SK-N-DZ (cell line): ENCODE results near the gene TFF1.

Source experiments
- DNase-seq: peaks from one replicate; pipeline ENCODE4 v3.0.0-alpha.2; 2015; ENCODE audit warnings: low spot score

The TFF1 gene

DNA sequence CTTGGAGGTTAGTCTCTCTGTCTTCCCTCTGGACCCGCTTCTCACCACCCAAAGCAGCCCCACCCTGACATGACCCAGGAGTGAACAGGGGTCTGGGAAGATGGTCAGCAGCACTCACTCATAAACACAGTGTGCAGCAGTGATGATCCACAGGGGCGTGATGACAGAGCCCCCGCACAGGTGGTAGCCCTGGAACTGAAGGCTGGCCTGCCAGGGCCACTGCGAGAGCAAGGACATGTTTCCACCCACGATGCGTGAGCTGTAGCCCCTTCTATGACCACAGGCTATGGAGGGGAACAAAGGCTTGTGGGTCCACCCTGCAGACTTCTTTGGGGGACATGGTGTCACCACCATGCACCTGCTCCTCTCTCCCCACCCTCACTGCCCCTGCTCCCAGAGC is 16.6 kb upstream of the TFF1 start:
- no peak for DNase-seq

DNA sequence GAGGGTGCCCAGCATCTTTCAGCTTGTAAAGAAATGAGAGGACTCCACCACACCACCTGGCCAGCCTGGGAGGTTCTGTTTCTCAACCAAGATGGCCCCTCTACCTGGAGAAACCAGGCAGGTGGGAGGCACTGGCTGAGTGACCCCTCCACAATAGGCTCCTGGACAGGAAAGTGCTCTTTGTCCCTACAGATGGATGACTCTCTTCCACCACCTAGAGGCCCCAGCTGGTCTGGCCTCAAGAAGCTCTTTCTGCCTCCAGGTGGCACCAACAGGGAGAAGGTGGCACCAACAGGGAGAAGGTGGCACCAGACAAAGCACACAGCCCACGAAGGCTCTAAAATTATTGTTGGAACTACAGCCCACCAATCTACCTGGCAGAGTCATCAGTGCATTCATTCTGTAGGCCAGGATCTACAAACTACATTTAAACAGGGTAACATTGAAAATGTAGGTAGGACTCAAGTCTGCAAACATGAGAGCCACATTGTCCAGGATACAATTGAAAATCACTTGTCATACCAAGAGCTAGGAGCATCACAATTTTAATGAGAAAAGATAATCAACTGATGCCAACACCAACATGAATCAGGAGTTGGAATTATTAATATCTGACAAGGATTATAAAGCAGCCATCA is 15.1 kb upstream of the TFF1 start:
- no peak for DNase-seq

GRCh38 chr21:42379426-42380215 is 13.3 kb upstream of the TFF1 start:
- DNase-seq: no peak

- no peak for DNase-seq
Measured at GRCh38 chr21:42378418-42378817, 12.1 kb upstream of the TFF1 start.

- DNase-seq: no peak
Measured at GRCh38 chr21:42377951-42378340, 11.6 kb upstream of the TFF1 start.

GRCh38 chr21:42377211-42377950 is 11.0 kb upstream of the TFF1 start:
- no peak for DNase-seq

- no peak for DNase-seq
Measured at GRCh38 chr21:42376338-42376982, 10.1 kb upstream of the TFF1 start.

- no peak for DNase-seq
Measured at GRCh38 chr21:42375966-42376337, 9.6 kb upstream of the TFF1 start.

- DNase-seq: no peak
Measured at GRCh38 chr21:42375506-42375905, 9.2 kb upstream of the TFF1 start.

DNA sequence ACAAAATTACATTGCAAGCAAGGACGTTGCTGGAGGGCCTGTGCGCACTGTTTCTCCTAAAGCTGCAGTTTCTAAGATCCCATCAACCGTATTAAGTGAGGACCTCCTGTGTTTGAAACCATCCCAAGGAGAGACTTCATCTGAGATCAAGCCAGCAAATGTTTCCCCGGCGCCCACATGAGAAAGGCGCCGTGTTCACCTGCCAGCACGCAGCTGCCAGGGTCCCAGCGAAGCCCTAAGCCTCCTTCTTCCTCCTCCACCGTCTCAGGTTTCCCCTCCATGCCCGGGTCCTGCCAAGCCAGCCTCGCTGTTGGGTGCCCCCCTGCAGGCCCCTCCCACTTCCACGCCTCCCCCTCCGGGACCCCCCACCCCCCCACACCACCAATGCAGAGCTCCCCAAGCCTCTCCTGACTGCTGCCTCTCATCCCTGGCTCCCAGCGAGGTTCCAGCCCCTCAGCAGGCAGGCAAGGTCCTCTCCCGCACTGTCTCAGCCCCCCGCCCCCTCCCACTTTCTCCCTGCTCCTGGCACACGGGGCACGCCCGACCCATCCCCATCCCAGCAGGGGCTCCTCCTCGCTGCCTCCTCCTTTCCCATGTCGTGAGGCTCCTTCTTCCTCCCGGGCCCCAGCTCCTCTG is 8.6 kb upstream of the TFF1 start:
- no peak for DNase-seq

DNA sequence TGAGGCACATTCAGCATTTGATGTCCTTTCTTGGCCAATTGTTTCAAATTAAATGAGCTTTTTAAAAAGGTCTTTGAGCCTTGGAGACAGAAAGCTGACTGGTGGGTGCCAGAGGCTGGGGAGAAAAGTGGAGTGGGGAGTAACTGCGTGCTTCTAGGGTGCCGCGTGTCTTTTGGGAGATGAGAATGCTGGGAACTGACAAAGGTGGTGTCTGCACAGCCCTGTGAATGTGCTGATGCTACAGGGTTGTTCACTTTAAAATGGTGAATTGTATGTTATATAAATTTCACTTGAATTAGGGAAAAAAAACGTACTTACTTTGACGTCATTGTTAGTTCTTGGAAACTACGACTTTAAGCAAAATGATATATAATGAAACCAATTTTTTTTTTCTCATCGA is 8.1 kb upstream of the TFF1 start:
- no peak for DNase-seq

- DNase-seq: no peak
Measured at GRCh38 chr21:42373908-42374455, 7.6 kb upstream of the TFF1 start.

- no peak for DNase-seq
Measured at GRCh38 chr21:42373196-42373907, 7.0 kb upstream of the TFF1 start.

DNA sequence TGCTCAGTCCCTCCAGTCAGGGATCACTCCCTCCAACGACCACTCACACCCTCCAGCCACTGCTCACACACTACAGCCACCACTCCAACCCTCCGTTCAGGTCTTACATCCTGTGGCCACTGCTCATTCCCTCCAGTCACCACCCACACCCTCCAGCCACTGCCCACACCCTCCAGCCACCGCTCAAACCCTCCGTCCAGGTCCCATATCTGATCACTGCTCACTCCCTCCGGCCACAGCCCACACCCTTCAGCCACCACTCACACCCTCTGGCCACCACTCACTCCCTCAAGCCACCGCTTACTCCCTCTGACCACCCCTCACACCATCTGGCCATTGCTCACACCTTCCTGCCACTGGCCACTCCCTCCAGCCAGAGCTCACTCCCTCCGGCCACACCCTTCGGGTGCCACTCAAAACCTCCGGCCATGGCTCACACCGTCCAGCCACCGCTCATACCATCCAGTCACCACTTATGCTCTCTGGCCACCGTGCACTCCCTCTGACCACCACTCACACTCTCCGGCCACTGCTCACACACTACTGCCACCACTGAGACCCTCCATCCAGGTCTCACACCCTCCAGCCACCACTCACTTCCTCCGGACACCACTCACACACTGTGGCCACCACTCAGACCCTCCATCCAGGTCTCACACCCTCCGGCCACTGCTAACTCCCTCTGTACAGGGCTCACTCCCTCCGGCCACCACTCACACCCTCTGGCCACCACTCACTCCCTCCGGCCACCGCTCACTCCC is 4.7 kb upstream of the TFF1 start:
- no peak for DNase-seq

GRCh38 chr21:42369821-42370220 is 3.5 kb upstream of the TFF1 start:
- DNase-seq: no peak

- DNase-seq: no peak
Measured at GRCh38 chr21:42367367-42368165, 1.2 kb upstream of the TFF1 start.

- DNase-seq: no peak
Measured at GRCh38 chr21:42365770-42366169, 565 bp downstream of the TFF1 start.

DNA sequence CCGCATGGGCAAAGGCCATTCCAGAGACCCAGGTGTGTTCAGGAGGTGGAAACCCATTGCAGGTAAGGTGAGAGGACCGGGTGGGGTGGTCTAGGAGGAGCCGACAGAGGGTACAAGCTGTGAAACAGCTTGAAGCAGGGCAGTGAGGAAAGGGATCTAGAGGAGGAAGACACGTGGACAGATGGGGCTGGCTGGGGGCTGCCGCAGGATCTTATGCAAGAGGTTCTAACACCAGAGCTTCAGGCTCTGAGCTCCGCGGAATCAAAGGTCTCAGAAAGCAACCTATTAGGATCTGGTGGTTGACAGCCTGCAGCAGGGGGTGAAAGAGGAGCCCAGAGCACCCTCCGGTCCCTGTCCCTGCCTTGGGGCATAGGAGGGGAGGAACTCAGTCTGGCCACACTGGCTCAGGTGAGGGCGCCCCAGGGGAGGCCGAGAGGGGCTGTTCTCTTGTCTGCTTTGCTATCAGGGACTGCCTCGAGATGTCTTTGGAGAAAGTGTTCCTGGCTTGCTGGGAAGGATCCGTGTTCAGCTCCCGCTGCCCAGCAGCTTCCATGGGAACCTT is 1.9 kb downstream of the TFF1 start:
- no peak for DNase-seq

DNA sequence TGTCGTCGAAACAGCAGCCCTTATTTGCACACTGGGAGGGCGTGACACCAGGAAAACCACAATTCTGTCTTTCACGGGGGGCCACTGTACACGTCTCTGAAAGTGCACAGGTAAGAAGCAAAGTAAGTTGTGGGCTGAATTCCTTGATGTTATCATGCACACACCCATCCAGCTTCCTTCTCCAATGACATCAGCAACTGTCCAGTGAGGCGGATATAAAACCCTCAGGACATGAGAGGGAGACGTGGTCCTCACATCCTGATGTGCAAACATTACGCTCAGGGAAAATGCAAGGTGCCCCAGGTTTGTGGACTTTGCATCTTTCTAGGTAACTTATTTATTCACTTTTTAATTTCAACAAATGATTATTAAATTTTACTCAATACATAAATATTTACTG is 3.0 kb downstream of the TFF1 start:
- no peak for DNase-seq
